Activated CD4-positive, alpha-beta T cell treated with anti-CD3 and anti-CD28 coated beads for 4 hours (primary cell): Measurements from ENCODE around the gene CLASP2.
"Not testable (repeated sequence)": the region's sequence is repeated elsewhere in the genome, so short reads cannot be mapped to it uniquely, and the experiment has no call there.

Experiments used
- DNase-seq, 2 donors: peaks; one replicate each; pipeline ENCODE4 v3.0.0-alpha.2; 2020

The CLASP2 gene

GRCh38 chr3:33526787-33527186 lies 191.3 kb downstream of the CLASP2 start:
- no peak for DNase-seq

- no peak for DNase-seq
Measured at GRCh38 chr3:33525232-33525631, 192.8 kb downstream of the CLASP2 start.

GRCh38 chr3:33523093-33523667 lies 194.9 kb downstream of the CLASP2 start:
- no peak for DNase-seq

- no peak for DNase-seq
Measured at GRCh38 chr3:33521736-33522135, 196.3 kb downstream of the CLASP2 start.

GRCh38 chr3:33513262-33513863 lies 204.7 kb downstream of the CLASP2 start:
- no peak for DNase-seq

GRCh38 chr3:33505027-33505426 lies 213.0 kb downstream of the CLASP2 start:
- DNase-seq = no peak

- DNase-seq = no peak
Measured at GRCh38 chr3:33496449-33496848, 221.6 kb downstream of the CLASP2 start.

- no peak for DNase-seq
Measured at GRCh38 chr3:33491721-33492120, 226.3 kb downstream of the CLASP2 start.

- DNase-seq = no peak
Measured at GRCh38 chr3:33490641-33491241, 227.3 kb downstream of the CLASP2 start.

GRCh38 chr3:33488683-33489082 lies 229.4 kb downstream of the CLASP2 start:
- DNase-seq = no peak

- no peak for DNase-seq
Measured at GRCh38 chr3:33488246-33488645, 229.8 kb downstream of the CLASP2 start.

- no peak for DNase-seq
Measured at GRCh38 chr3:33482111-33482521, 235.9 kb downstream of the CLASP2 start.

GRCh38 chr3:33474896-33475295 lies 243.2 kb downstream of the CLASP2 start:
- no peak for DNase-seq

- DNase-seq = no peak
Measured at GRCh38 chr3:33473813-33474212, 244.2 kb downstream of the CLASP2 start.

GRCh38 chr3:33467786-33468185 lies 250.3 kb downstream of the CLASP2 start:
- DNase-seq = no peak

- no peak for DNase-seq
Measured at GRCh38 chr3:33461097-33461496, 257.0 kb downstream of the CLASP2 start.

- not testable (repeated sequence) for DNase-seq
Measured at GRCh38 chr3:33459577-33459976, 258.5 kb downstream of the CLASP2 start.

GRCh38 chr3:33458446-33458845 lies 259.6 kb downstream of the CLASP2 start:
- DNase-seq = no peak

GRCh38 chr3:33456756-33457155 lies 261.3 kb downstream of the CLASP2 start:
- DNase-seq = no peak

GRCh38 chr3:33453331-33453761 lies 264.7 kb downstream of the CLASP2 start:
- DNase-seq = no peak

- DNase-seq = not testable (repeated sequence)
Measured at GRCh38 chr3:33451994-33452393, 266.1 kb downstream of the CLASP2 start.

- DNase-seq = no peak
Measured at GRCh38 chr3:33447958-33448357, 270.1 kb downstream of the CLASP2 start.

- not testable (repeated sequence) for DNase-seq
Measured at GRCh38 chr3:33447256-33447625, 270.8 kb downstream of the CLASP2 start.
